ENCODE results near the gene RHBDF2.
A peak's percentile ranks its signal among the peaks of the same experiment; 100 is the strongest.

Gene RHBDF2

DNA sequence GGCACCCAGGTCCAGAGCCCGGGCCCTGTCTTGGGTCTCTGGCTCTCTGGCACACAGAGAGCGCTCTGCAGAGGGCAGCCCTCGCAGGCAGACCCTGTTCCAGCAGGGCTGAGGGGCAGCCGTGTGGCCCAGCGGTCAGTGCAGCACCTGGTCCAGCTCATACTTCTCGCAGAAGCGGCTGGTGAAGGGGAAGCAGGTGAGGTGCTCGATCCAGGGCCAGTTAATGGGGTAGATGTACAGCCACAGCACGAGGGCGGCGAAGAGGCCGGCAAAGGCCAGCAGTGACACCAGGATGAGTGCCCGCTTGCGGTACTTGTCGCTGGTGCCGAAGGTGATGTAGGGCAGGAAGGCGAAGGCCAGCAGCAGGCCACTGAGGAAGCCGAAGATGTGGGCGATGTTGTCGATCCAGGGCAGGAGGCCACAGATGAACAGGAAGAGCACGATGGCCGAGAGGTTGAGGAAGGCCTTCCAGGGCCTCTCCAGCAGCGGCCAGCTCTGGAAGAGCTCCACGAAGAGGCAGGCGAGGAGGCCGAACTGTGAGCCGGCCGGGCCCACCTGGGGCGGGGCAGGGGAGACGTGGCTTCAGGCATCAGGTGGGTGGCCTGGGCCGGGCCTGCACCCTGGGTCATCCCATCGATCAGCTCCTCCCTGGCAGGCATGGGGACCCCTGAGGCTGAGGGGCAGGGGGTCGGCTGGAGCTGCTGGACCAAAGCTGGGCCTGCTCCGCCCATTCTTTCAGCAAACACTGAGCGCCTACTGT lies 29.5 kb downstream of the RHBDF2 start:
- DNase-seq (ENCODE audit: insufficient read length) (no peak), FAIRE-seq (no peak)
- TF ChIP-seq POLR2A (IDR thresholded peaks at IDR 0.05; ENCODE audit: low read depth, low read length) (no peak), POLR2AphosphoS5 (IDR thresholded peaks at IDR 0.05; ENCODE audit: low read depth, low read length) (no peak), TAF1 (IDR thresholded peaks at IDR 0.05; ENCODE audit: borderline replicate concordance, low read depth, low read length) (no peak)

DNA sequence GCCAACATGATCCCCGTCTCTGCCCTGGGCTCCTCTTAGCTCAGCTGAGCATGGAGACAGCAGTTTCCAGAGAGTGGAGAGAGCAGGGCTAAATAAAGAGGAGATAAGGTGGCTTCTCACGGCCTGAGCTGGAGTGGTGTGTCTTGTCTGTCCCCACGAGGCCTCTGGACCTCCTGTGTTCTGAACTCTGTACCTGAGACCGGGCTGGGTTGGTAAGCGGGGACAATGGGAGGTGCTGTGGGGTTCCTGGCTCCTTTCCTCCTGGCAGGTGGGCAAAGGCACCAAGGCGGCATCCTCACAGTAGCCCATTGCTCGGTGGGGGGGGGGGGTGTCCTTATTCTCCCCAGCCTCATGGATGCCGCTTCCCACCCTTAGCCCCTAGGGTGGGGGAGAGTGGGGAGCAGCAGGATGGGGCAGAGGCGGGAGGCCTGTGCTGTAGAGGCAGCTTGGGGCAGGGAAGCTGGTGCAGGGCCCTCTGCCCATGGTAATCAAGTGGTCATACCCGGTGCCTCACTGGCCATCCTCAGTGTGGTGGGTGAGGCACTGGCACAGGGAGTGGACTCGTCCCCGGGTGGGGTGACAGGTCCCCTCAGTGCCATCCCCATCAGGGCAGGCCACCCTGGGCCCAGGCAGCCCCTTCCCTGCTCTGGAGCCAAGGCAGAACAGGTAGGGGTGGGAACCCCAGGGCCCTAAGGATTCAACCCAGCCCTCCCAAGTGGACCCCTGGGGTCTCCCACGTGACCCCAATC lies 31.1 kb downstream of the RHBDF2 start:
- FAIRE-seq (no peak), DNase-seq (ENCODE audit: insufficient read length) (no peak)
- TF ChIP-seq POLR2A (IDR thresholded peaks at IDR 0.05; ENCODE audit: low read depth, low read length) (no peak), POLR2AphosphoS5 (IDR thresholded peaks at IDR 0.05; ENCODE audit: low read depth, low read length) (no peak), TAF1 (IDR thresholded peaks at IDR 0.05; ENCODE audit: borderline replicate concordance, low read depth, low read length) (no peak)

DNA sequence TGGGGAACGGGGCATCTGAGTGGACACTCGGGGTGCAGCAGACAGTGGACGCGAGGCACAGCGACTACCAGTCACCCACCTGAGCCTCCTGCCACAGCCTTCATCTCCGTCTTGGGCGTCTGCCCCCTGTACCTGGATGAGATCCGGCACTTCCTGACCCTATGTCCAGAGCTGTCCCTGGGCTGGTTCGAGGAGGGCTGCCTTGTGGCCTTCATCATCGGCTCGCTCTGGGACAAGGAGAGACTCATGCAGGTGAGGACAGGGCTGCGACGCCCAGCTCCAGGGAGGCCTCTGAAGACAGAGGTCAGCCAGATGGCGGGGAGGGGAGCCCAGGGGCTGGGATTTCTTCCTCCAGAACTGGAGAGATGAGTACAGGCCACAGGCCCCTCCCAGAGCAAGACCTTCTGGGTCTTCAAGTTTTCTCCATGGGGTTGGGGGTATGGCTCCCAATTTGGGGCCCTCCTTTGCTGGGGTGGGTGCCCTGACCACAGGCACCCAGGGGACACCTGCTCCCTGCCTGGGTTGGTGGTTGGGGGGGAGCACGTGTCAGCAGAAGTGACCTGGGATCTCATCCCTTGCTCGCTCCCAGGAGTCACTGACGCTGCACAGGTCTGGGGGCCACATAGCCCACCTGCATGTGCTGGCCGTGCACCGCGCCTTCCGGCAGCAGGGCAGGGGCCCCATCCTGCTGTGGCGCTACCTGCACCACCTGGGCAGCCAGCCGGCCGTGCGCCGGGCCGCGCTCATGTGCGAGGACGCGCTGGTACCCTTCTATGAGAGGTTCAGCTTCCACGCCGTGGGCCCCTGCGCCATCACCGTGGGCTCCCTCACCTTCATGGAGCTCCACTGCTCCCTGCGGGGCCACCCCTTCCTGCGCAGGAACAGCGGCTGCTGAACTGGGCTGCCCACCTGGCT lies 31.9 kb downstream of the RHBDF2 start:
- FAIRE-seq (no peak), DNase-seq (ENCODE audit: insufficient read length) (no peak)

DNA sequence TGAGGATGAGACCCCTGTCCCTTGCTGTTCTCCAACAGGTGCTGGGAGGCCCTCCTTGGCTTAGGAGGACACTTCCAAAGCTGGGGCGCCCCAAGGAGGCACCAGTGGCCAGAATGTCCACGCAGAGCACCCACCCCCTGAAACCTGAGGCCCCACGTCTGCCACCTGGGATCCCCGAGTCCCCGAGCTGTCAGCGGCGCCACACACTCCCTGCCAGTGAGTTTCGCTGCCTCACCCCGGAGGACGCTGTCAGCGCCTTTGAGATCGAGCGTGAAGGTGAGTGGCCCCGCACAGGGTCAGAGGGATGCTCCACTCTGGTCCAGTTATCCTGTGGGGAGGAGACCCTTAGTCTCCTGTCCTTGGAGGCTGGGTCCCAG lies 32.6 kb downstream of the RHBDF2 start:
- no peak for TF ChIP-seq POLR2AphosphoS5 (IDR thresholded peaks at IDR 0.05; ENCODE audit: low read depth, low read length)
- TF ChIP-seq TAF1 (IDR thresholded peaks at IDR 0.05; ENCODE audit: borderline replicate concordance, low read depth, low read length): no peak
- no peak for TF ChIP-seq POLR2A (IDR thresholded peaks at IDR 0.05; ENCODE audit: low read depth, low read length)
- no peak for FAIRE-seq
- no peak for DNase-seq (ENCODE audit: insufficient read length)

More for the DNA sequence above, 31.9 kb downstream of the RHBDF2 start:
- no peak for TF ChIP-seq TAF1 (IDR thresholded peaks at IDR 0.05; ENCODE audit: borderline replicate concordance, low read depth, low read length)
- TF ChIP-seq POLR2AphosphoS5 (IDR thresholded peaks at IDR 0.05; ENCODE audit: low read depth, low read length): no peak
- TF ChIP-seq POLR2A (IDR thresholded peaks at IDR 0.05; ENCODE audit: low read depth, low read length): 0 out of 2 replicates have a peak, but pooled peaks have one; percentile 12

DNA sequence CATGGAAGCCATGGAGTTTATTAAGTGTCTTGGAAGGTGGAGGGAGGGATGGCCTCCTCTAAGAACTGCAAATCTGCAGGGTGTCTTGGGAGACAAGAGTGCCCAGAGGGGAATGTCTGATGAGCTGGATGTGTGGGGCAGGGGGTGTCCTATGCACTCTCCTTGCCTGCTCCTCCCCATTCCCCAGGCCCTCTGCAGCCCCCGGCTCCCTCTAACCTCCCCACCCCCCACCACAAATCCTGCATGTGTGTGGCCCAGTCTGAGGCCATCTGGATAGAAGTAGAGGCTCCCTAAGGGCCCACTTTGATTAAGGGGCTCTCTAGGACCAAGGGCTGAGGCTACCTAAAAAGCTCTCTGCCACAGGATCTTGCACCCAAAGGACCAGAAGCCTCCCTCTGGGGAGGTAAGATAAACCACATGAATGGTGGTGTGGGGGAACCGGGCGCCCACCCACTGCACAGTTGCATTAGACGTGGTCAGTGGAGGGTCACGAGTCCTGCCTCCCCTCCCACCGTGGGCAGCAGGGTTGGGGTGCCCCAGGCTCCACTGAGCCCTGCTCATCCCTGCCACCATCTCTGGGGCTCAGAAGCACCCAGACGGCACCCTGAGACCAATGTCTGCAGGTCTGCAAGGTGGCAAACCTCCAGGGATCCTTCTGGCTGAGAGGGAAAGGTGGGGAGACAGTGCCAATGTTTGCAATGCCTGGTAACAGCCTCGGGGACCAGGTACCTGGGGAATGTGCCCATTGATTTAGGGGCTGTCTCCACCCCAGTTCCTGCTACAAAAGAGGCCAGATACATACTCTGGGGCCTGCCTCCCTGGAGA lies 33.2 kb downstream of the RHBDF2 start:
- no peak for DNase-seq (ENCODE audit: insufficient read length)
- TF ChIP-seq POLR2AphosphoS5 (IDR thresholded peaks at IDR 0.05; ENCODE audit: low read depth, low read length): no peak
- no peak for TF ChIP-seq TAF1 (IDR thresholded peaks at IDR 0.05; ENCODE audit: borderline replicate concordance, low read depth, low read length)
- TF ChIP-seq POLR2A (IDR thresholded peaks at IDR 0.05; ENCODE audit: low read depth, low read length): no peak
- no peak for FAIRE-seq

DNA sequence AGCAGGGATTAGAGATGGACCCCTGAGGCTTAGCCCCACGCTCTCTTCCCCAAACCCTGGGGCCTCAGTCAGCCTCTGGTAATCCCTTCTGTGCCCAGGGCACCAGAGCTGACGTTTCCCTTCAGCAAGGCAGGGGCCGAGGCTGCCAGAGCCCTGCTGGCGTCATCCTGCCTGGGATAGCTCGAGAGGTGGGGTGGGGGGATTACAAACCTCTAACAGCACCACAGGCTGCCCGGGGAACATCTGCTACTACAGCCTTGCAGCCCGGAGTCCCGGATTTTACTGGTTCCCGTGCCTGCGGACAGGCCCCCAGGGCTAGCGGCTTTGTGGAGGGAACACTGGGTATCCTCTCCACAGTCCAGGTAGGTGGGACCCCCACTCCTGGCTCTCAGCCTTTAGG lies 33.9 kb downstream of the RHBDF2 start, which contains the start of gene AANAT:
TSS of gene AANAT (plus strand) at position 238 of the 400 bp plus-strand sequence. CDS start 1,144 bp downstream, outside the sequence.
- FAIRE-seq (no peak), DNase-seq (ENCODE audit: insufficient read length) (no peak)
- no peak for TF ChIP-seq TAF1 (IDR thresholded peaks at IDR 0.05; ENCODE audit: borderline replicate concordance, low read depth, low read length)
- TF ChIP-seq POLR2AphosphoS5 (IDR thresholded peaks at IDR 0.05; ENCODE audit: low read depth, low read length): no peak
- no peak for TF ChIP-seq POLR2A (IDR thresholded peaks at IDR 0.05; ENCODE audit: low read depth, low read length)

DNA sequence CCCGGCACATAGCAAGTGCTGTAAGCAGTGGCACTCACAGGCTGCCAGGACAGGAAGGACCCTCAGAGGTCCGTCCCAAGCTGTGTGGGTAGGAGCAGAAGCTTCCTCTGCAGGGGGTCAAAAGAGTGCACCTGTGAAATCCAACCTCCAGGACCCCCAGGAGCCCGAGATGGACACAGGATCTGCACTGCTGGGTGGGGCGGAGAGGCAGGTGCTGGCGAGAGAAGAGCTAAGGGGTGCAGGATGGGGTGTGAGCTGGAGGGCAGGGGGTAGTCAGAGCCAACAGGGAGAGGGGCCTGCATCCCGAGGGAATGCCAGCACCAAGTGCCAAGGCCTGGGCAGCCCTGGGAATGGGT lies 34.5 kb downstream of the RHBDF2 start:
- TF ChIP-seq POLR2A (IDR thresholded peaks at IDR 0.05; ENCODE audit: low read depth, low read length) (no peak), TAF1 (IDR thresholded peaks at IDR 0.05; ENCODE audit: borderline replicate concordance, low read depth, low read length) (no peak), POLR2AphosphoS5 (IDR thresholded peaks at IDR 0.05; ENCODE audit: low read depth, low read length) (no peak)
- DNase-seq (ENCODE audit: insufficient read length) (no peak), FAIRE-seq (no peak)

DNA sequence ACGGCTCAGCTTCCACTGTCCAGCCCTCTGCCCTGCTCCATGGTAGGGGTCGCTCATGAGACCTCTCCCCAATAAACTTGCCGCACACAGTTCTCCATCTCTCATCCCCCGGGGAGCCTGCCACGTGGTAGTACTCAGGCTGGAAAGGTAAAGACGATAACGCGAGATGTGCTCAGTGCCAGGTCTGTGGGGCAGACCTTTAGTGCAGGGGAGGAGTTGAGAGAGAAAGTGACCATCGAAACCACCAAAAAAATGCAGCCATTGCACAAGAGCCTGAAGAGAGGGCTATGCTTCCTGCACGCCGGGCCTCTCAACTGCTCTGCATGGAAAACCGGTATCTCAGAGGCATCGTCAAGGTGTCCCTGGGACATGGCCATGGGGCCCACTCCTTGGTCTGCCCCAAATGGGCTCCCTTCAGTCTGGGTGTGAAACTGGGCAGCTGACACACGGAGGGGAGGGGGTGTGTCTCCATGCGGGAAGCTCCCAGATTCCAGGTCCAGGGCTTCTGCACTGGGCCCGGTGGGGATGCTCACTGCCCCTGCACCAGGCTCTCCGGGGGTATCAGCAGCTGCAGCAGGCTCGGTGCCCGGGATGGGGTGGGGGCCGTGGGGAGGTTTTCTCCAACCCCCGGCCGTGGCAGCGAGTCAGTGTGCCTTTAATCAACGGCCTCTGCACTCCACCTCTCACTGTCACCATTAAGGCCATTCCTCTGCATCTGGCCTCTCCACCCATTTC lies 38.5 kb downstream of the RHBDF2 start:
- TF ChIP-seq POLR2AphosphoS5 (IDR thresholded peaks at IDR 0.05; ENCODE audit: low read depth, low read length) (no peak), TAF1 (IDR thresholded peaks at IDR 0.05; ENCODE audit: borderline replicate concordance, low read depth, low read length) (no peak), POLR2A (IDR thresholded peaks at IDR 0.05; ENCODE audit: low read depth, low read length) (no peak)
- DNase-seq (ENCODE audit: insufficient read length) (no peak), FAIRE-seq (no peak)

DNA sequence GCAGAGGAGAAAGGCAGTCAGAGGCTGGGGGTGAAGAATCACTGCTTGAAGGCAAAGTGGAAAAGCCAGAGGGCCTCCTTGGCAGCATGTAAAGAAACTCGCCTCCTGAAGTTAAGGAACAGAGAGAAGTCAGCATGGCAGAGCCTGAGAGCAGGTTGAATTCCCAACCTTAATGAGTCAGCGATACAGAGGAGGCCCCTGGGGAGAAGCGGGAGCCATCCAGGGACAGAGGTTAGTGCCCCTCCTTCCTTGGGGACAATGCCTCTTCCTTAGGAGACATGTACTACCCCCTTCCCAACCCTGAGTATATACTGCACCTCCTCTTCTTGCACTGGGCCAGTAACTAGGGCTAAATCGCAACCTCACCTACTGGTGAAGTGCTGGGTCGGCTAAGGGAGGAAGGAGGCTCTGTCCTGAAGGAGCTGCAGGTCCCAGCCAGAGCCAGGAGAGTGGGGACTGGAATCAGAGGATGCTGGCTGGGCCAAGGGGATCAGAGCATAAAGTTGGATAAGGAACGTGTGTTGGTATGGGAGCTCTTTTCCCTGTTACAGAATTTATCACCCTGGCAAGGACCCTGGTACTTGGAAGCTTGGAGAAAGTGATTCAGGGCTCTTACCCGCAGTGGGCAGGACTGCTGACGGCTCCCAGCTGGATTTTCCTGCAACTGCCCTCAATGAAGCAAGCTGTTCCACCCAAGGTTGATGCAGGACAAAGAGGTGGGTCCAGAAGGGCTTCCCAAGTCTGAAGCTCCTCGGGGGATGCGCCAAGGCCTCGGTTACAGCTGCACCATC lies 39.3 kb downstream of the RHBDF2 start:
- no peak for DNase-seq (ENCODE audit: insufficient read length)
- no peak for FAIRE-seq

More for the DNA sequence above, 39.3 kb downstream of the RHBDF2 start:
- TF ChIP-seq TAF1 (IDR thresholded peaks at IDR 0.05; ENCODE audit: borderline replicate concordance, low read depth, low read length) (no peak), POLR2A (IDR thresholded peaks at IDR 0.05; ENCODE audit: low read depth, low read length) (no peak), POLR2AphosphoS5 (IDR thresholded peaks at IDR 0.05; ENCODE audit: low read depth, low read length) (no peak)

Data from GM12892 (cell line).